Measurements from ENCODE around the gene RERE.
A peak's percentile ranks its signal among the peaks of the same experiment; 100 is the strongest.

Gene RERE

GRCh38 chr1:8345621-8346415 lies 471.6 kb downstream of the RERE start:
- no peak for DNase-seq

GRCh38 chr1:8344893-8345507 lies 472.4 kb downstream of the RERE start:
- no peak for DNase-seq

- peak in 3 of 14 donors; percentile 21 to 52 (median 25) for DNase-seq
Observed at GRCh38 chr1:8343464-8344001, 473.9 kb downstream of the RERE start.

GRCh38 chr1:8343044-8343443 lies 474.4 kb downstream of the RERE start:
- no peak for DNase-seq

- DNase-seq, result no peak
Observed at GRCh38 chr1:8342325-8342724, 475.1 kb downstream of the RERE start.

GRCh38 chr1:8340448-8340847 lies 477.0 kb downstream of the RERE start:
- DNase-seq, result no peak

- DNase-seq, result no peak
Observed at GRCh38 chr1:8339203-8339600, 478.2 kb downstream of the RERE start.

GRCh38 chr1:8338526-8339202 lies 478.8 kb downstream of the RERE start:
- no peak for DNase-seq

GRCh38 chr1:8337776-8338525 lies 479.5 kb downstream of the RERE start:
- DNase-seq, result no peak

- no peak for DNase-seq
Observed at GRCh38 chr1:8335246-8335645, 482.2 kb downstream of the RERE start.

- DNase-seq, result no peak
Observed at GRCh38 chr1:8334106-8334851, 483.2 kb downstream of the RERE start.

GRCh38 chr1:8333246-8333987 lies 484.0 kb downstream of the RERE start:
- no peak for DNase-seq

GRCh38 chr1:8332806-8333205 lies 484.6 kb downstream of the RERE start:
- no peak for DNase-seq

GRCh38 chr1:8330271-8331125 lies 486.9 kb downstream of the RERE start:
- no peak for DNase-seq

GRCh38 chr1:8329858-8330257 lies 487.6 kb downstream of the RERE start:
- no peak for DNase-seq

GRCh38 chr1:8329439-8329838 lies 488.0 kb downstream of the RERE start:
- DNase-seq, result peak in 1 of 14 donors; percentile 20

- no peak for DNase-seq
Observed at GRCh38 chr1:8328271-8328670, 489.2 kb downstream of the RERE start.

- no peak for DNase-seq
Observed at GRCh38 chr1:8326265-8326664, 491.2 kb downstream of the RERE start.

- no peak for DNase-seq
Observed at GRCh38 chr1:8325771-8326170, 491.7 kb downstream of the RERE start.

GRCh38 chr1:8324176-8324810 lies 493.1 kb downstream of the RERE start:
- no peak for DNase-seq
